Non-pigmented ciliary epithelial cell (primary cell): ENCODE data around the gene EAPP.
"Not testable (repeated sequence)": the region's sequence is repeated elsewhere in the genome, so short reads cannot be mapped to it uniquely, and the experiment has no call there.

Experiments used
- DNase-seq: peaks from one replicate; pipeline ENCODE4 v3.0.0-alpha.2; 2010; ENCODE audit warnings: low read depth

Gene EAPP

GRCh38 chr14:34482463-34482862, 57.0 kb downstream of the EAPP start:
- DNase-seq = no peak

DNA sequence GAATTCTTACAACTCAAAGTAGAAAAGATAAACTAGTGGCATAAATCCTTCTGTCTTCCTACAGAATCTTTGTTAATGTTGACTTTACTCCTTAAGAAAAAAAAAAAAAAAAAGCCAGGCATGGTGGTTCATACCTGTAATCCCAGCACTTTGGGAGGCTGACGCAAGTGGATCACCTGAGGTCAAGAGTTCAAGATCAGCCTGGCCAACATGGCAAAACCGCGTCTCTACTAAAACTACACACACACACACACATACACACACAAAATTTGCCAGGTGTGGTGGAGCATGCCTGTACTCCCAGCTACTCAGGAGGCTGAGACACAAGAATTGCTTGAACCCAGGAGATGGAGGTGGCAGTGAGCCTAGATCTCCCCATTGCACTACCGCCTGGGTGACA, 59.8 kb downstream of the EAPP start:
- DNase-seq = no peak

DNA sequence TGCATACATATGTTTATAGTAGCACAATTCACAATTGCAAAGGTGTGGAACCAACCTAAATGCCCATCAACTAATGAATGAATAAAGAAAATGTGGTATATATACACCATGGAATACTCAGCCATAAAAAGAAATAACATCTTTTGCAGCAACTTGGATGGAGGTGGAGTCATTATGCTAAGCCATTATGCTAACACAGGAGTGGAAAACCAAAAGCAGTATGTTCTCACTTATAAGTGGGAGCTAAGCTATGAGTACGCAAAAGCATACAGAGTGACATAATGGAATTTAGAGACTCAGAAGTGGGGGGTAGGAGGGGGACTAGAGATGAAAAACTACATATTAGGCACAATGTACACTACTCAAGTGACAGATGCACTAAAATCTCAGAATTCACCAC, 61.2 kb downstream of the EAPP start:
- DNase-seq = no peak

- not testable (repeated sequence) for DNase-seq
Measured at GRCh38 chr14:34476036-34476435, 63.5 kb downstream of the EAPP start.

DNA sequence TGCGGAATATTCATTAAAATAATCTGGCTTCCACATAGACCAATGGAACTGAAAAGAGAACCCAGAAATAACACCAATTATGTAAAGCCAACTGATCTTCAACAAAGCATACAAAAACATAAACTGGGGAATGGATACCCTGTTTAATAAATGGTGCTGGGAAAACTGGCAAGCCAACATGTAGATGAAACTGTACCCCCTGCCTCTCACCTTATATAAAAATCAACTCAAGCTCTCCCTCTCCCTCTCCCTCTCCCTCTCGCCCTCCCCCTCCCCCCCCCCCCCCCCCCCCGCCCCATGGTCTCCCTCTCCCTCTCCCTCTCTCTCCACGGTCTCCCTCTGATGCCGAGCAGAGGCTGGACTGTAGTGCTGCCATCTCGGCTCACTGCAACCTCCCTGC, 64.3 kb downstream of the EAPP start:
- no peak for DNase-seq

DNA sequence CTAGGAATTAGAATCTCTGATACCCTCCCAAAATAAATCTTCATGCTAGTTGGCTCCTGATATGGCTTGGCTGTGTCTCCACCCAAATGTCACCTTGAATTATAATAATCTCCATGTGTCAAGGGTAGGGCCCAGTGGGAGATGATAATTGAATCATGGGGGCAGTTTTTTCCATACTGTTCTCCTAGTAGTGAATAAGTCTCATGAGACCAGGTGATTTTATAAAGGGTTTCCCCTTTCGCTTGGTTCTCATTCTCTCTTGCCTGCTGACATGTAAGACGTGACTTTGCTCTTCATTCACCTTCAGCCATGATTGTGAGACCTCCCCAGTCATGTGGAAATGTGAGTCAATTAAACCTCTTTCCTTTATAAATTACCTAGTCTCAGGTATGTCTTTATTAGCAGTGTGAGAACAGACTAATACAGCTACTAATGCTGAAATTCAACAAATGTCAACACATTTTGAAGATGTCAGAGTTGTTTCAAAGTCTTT, 65.3 kb downstream of the EAPP start:
- no peak for DNase-seq

- no peak for DNase-seq
Measured at GRCh38 chr14:34472706-34473279, 66.7 kb downstream of the EAPP start.

GRCh38 chr14:34470319-34470718, 69.2 kb downstream of the EAPP start:
- DNase-seq = no peak

DNA sequence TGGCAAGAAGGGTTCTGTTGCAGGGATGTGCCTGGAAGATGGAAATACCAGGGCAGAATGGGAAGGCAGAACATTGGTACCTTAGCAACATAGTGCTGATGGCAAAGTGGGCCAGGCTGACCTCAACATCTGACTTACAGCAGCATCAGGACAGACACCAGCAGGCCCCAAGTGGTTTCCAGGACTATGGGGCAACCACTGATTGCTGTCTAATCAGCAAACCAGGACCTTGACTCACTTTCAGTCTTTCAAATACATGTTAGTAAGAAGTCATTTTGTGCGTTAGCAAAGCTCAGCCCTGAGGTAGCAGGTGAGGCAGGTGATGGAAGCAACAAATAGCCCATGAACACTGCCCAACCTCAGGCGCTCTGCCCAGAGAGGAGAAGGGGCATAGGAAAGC, 72.8 kb downstream of the EAPP start:
- DNase-seq = no peak
